Endodermal cell (in vitro differentiated cells): ENCODE results near the gene IGLL5. TPM values are rescaled to one million over a fixed set of nuclear protein-coding genes. Genes with fewer than 3 reads are reported as not detected.

Source experiments
- DNase-seq: peaks from one replicate; pipeline ENCODE4 v3.0.0-alpha.2; 2017
- H3K27ac ChIP-seq: 2 replicates; pipeline ENCODE4 v1.5.1; 2013; ENCODE audit warnings: mild to moderate bottlenecking, low read depth, low read length, moderate library complexity
- H3K27me3 ChIP-seq: 2 replicates; pipeline ENCODE4 v1.6.1; 2013; ENCODE audit warnings: mild to moderate bottlenecking, low read length, moderate library complexity; ENCODE audit not compliant: insufficient read depth, control insufficient read depth, poor library complexity, severe bottlenecking
- H3K36me3 ChIP-seq: 2 replicates; pipeline ENCODE4 v1.7.0; 2013; ENCODE audit warnings: mild to moderate bottlenecking, low read length, moderate library complexity; ENCODE audit not compliant: control insufficient read depth, insufficient read depth
- H3K4me1 ChIP-seq: one replicate; pipeline ENCODE4 v1.7.0; 2013; ENCODE audit warnings: low read length; ENCODE audit not compliant: control insufficient read depth, insufficient read depth
- H3K4me3 ChIP-seq: 2 replicates; pipeline ENCODE4 v1.5.1; 2013; ENCODE audit warnings: mild to moderate bottlenecking, low read length, moderate library complexity
- H3K9ac ChIP-seq: 2 replicates; pipeline ENCODE4 v1.6.1; 2013; ENCODE audit warnings: mild to moderate bottlenecking, low read length, moderate library complexity; ENCODE audit not compliant: poor library complexity, severe bottlenecking; ENCODE audit errors: extremely low read depth
- H3K9me3 ChIP-seq: 2 replicates; pipeline ENCODE4 v1.6.1; 2013; ENCODE audit warnings: mild to moderate bottlenecking, low read length, moderate library complexity; ENCODE audit not compliant: control insufficient read depth
- H3K27ac Mint-ChIP-seq: 2 replicates; pipeline ENCODE4 v1.8.0; 2020; ENCODE audit warnings: mixed read lengths
- H3K27me3 Mint-ChIP-seq: 2 replicates; pipeline ENCODE4 v1.8.0; 2021; ENCODE audit warnings: mild to moderate bottlenecking, mixed read lengths; ENCODE audit not compliant: insufficient read depth
- H3K36me3 Mint-ChIP-seq: 2 replicates; pipeline ENCODE4 v1.8.0; 2020; ENCODE audit warnings: low read depth, mixed read lengths
- H3K4me1 Mint-ChIP-seq: 2 replicates; pipeline ENCODE4 v1.8.0; 2020; ENCODE audit warnings: mixed read lengths
- H3K4me3 Mint-ChIP-seq: 2 replicates; pipeline ENCODE4 v1.8.0; 2020; ENCODE audit warnings: mild to moderate bottlenecking, moderate library complexity, mixed read lengths
- H3K9me3 Mint-ChIP-seq: 2 replicates; pipeline ENCODE4 v1.8.0; 2020; ENCODE audit warnings: mild to moderate bottlenecking, mixed read lengths
- WGBS, 2 experiments: methylation state at CpG; one replicate each; pipeline versions ENCODE4 v1.1.5 to v1.1.7; 2013; ENCODE audit warnings: missing lambda C conversion rate in 2 of 2, mixed read lengths in 1 of 2; ENCODE audit not compliant: insufficient coverage in 1 of 2, insufficient read length in 1 of 2; 5-methylcytosine and 5-hydroxymethylcytosine counted together
- total RNA-seq, 2 donors: library from RNA; stranded (reverse); fragmentation: NEBNext Ultra II Directional in 1 of 2; extraction: Animal tissue kit (Norgen Biotek cat#: 25700) in 1 of 2; gene quantifications; 2 replicates in 1 of 2; 3 replicates in 1 of 2; pipeline ENCODE4 v1.2.1, GENCODE V29; 2021
- TF ChIP-seq, protein P1 (sequence below): fragments of 200-600 bp; sonication (generic); conservative IDR thresholded peaks from 2 replicates; pipeline ENCODE4 v1.5.0; 2021; ENCODE audit warnings: antibody characterized with exemption, mild to moderate bottlenecking

The IGLL5 gene
- total RNA-seq, 2 donors from 2014 or later, result not detected

DNA sequence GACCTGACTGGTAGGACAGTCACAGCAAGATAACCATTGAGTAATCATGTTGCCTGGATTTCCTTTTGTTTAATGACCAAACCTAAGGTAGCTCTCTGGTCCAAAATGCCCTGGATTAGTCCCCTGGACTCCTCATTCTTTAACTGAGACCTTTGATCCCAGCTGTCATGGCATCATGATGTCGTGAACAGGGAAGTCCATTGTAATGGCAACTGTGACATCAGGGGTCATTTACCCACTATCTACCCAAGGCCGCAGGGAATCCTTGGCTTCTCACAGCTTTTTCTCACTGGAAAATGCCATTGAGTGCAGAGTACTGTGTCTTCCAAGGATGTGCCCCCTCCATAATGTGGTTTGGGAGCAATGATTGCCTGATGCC lies 29.1 kb upstream of the IGLL5 start:
- Mint-ChIP-seq H3K4me3 (no peak overlapping the region), H3K27ac (no peak overlapping the region), H3K27me3 (peaks cover 67% of the 10 kb centered on the region), H3K36me3 (no peaks in the 10 kb centered on the region), H3K9me3 (no peaks in the 10 kb centered on the region), H3K4me1 (no peaks in the 10 kb centered on the region)
- 67 to 83% methylated on average over 2 of the region's 2 CpGs for WGBS, 2 experiments
- Histone ChIP-seq H3K27ac (no peak overlapping the region), H3K4me1 (peaks cover 4% of the 10 kb centered on the region), H3K27me3 (peaks cover 49% of the 10 kb centered on the region), H3K9ac (no peak overlapping the region), H3K9me3 (no peaks in the 10 kb centered on the region), H3K36me3 (no peaks in the 10 kb centered on the region), H3K4me3 (no peak overlapping the region)
- TF ChIP-seq, protein P1, sequence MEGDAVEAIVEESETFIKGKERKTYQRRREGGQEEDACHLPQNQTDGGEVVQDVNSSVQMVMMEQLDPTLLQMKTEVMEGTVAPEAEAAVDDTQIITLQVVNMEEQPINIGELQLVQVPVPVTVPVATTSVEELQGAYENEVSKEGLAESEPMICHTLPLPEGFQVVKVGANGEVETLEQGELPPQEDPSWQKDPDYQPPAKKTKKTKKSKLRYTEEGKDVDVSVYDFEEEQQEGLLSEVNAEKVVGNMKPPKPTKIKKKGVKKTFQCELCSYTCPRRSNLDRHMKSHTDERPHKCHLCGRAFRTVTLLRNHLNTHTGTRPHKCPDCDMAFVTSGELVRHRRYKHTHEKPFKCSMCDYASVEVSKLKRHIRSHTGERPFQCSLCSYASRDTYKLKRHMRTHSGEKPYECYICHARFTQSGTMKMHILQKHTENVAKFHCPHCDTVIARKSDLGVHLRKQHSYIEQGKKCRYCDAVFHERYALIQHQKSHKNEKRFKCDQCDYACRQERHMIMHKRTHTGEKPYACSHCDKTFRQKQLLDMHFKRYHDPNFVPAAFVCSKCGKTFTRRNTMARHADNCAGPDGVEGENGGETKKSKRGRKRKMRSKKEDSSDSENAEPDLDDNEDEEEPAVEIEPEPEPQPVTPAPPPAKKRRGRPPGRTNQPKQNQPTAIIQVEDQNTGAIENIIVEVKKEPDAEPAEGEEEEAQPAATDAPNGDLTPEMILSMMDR, result no peak
- no peak for DNase-seq

GRCh38 chr22:22863001-22863400 lies 24.6 kb upstream of the IGLL5 start:
- TF ChIP-seq, protein P1, result no peak
- Histone ChIP-seq H3K27me3 (peaks cover 69% of the 10 kb centered on the region), H3K27ac (no peak overlapping the region), H3K4me1 (peaks cover 4% of the 10 kb centered on the region), H3K4me3 (no peak overlapping the region), H3K36me3 (no peaks in the 10 kb centered on the region), H3K9ac (no peak overlapping the region), H3K9me3 (no peaks in the 10 kb centered on the region)
- Mint-ChIP-seq H3K27ac (no peak overlapping the region), H3K36me3 (no peaks in the 10 kb centered on the region), H3K27me3 (peaks cover 85% of the 10 kb centered on the region), H3K4me3 (no peak overlapping the region), H3K4me1 (no peaks in the 10 kb centered on the region), H3K9me3 (no peaks in the 10 kb centered on the region)
- 67% methylated on average over 2 of the region's 2 CpGs; no CpG with 5 or more reads in 1 of the 2 experiments for WGBS, 2 experiments
- DNase-seq, result no peak

DNA sequence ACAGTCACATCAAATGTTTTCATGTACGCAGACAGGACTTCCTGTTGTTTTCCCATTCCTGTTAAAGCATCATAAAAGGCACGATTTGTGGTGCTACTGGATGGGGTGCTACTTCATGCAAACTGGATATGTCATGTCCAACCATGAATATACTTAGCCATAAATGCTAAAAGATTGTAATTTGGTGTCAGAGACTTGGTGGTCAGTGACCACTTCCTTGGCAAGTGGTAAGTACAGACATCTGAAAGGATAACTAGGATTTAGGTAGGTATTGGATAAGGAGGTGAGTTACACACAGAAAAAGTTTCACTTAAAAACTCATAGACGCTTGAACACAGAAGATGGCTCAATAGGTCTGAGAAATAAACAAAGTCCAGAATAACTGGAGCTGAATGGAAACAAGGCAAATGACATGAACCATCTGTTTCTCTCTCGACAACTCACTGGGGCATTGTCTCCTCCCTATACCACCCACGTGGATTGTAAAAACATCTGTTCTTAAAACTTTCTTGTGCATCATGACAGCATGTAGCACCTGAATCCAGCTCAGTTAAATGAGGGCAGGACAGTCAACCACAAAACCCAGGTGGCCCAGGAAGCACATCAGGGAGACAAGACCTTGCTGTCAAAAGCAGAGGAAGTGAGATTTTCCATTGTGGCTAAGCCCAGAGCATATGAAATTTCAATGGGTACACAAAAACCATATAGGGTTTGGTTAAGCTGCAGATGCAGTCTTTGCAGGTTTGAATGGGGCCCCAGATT lies 22.1 kb upstream of the IGLL5 start:
- Mint-ChIP-seq H3K4me1 (no peaks in the 10 kb centered on the region), H3K36me3 (no peaks in the 10 kb centered on the region), H3K9me3 (no peaks in the 10 kb centered on the region), H3K27me3 (peaks cover 85% of the 10 kb centered on the region), H3K4me3 (no peak overlapping the region), H3K27ac (no peak overlapping the region)
- H3K9me3 ChIP-seq, result no peaks in the 10 kb centered on the region
- H3K36me3 ChIP-seq, result no peaks in the 10 kb centered on the region
- H3K27me3 ChIP-seq, result peaks cover 65% of the 10 kb centered on the region
- H3K9ac ChIP-seq, result no peak overlapping the region
- H3K27ac ChIP-seq, result no peak overlapping the region
- 65 to 77% methylated on average over 5 of the region's 5 CpGs for WGBS, 2 experiments
- no peak overlapping the region for H3K4me3 ChIP-seq
- TF ChIP-seq, protein P1, result no peak
- no peaks in the 10 kb centered on the region for H3K4me1 ChIP-seq
- no peak for DNase-seq
